Neural cell (in vitro differentiated cells): ENCODE results near the gene SHANK1. TPM values are rescaled to one million over a fixed set of nuclear protein-coding genes. Genes with fewer than 3 reads are reported as not detected.

ENCODE experiments used
- H2AFZ ChIP-seq: fragments of 200-600, 300-800 bp; sonication (generic), shearing (Covaris generic); 2 replicates; pipeline ENCODE4 v1.6.0; 2014; ENCODE audit warnings: low read depth, mild to moderate bottlenecking, antibody characterized with exemption, low read length, moderate library complexity
- H3F3A ChIP-seq: fragments of 200-600 bp; shearing (Covaris generic); 2 replicates; pipeline ENCODE4 v1.6.1; 2016; ENCODE audit warnings: mild to moderate bottlenecking, moderate library complexity, mixed read lengths, antibody characterized with exemption, low read length; ENCODE audit not compliant: insufficient read depth, poor library complexity, severe bottlenecking
- H3K27ac ChIP-seq: fragments of 200-600, 300-800 bp; sonication (generic), shearing (Covaris generic); 2 replicates; pipeline ENCODE4 v1.5.1; 2014; ENCODE audit warnings: mild to moderate bottlenecking, low read length, moderate library complexity
- H3K27me3 ChIP-seq: fragments of 300-800, 200-600 bp; sonication (generic), shearing (Covaris generic); 2 replicates; pipeline ENCODE4 v1.6.0; 2014; ENCODE audit warnings: mild to moderate bottlenecking, low read depth, low read length, moderate library complexity; ENCODE audit not compliant: insufficient read depth
- H3K36me3 ChIP-seq: fragments of 300-800, 200-600 bp; sonication (generic), shearing (Covaris generic); 2 replicates; pipeline ENCODE4 v1.5.1; 2014; ENCODE audit warnings: mild to moderate bottlenecking, antibody characterized with exemption, low read length, moderate library complexity; ENCODE audit not compliant: insufficient read depth
- H3K4me2 ChIP-seq: fragments of 300-800, 200-600 bp; sonication (generic), shearing (Covaris generic); 2 replicates; pipeline ENCODE4 v1.6.0; 2014; ENCODE audit warnings: mild to moderate bottlenecking, low read length
- H3K4me3 ChIP-seq: fragments of 300-800, 200-600 bp; sonication (generic), shearing (Covaris generic); 2 replicates; pipeline ENCODE4 v1.5.1; 2014; ENCODE audit warnings: mild to moderate bottlenecking, low read length, moderate library complexity
- H3K79me2 ChIP-seq: fragments of 200-600 bp; shearing (Covaris generic); replicated peaks from 2 replicates; pipeline ENCODE4 v1.6.0; 2014; ENCODE audit warnings: mild to moderate bottlenecking, low read length, moderate library complexity; ENCODE audit not compliant: insufficient read depth
- H3K9ac ChIP-seq: fragments of 300-800, 200-600 bp; sonication (generic), shearing (Covaris generic); 2 replicates; pipeline ENCODE4 v1.6.1; 2016; ENCODE audit warnings: mild to moderate bottlenecking, low read length, mixed read lengths
- H3K9me2 ChIP-seq: fragments of 200-600 bp; shearing (Covaris generic); 2 replicates; pipeline ENCODE4 v1.6.1; 2016; ENCODE audit warnings: mild to moderate bottlenecking, low read length, mixed read lengths; ENCODE audit not compliant: insufficient read depth
- H3K9me3 ChIP-seq: fragments of 200-600, 300-800 bp; sonication (generic), shearing (Covaris generic); 2 replicates; pipeline ENCODE4 v1.6.1; 2016; ENCODE audit warnings: mild to moderate bottlenecking, mixed run types, low read length, moderate library complexity, mixed read lengths
- H4K20me1 ChIP-seq: fragments of 200-600 bp; shearing (Covaris generic); 2 replicates; pipeline ENCODE4 v1.6.1; 2016; ENCODE audit warnings: mild to moderate bottlenecking, mixed run types; ENCODE audit not compliant: insufficient read depth
- EP300 ChIP-seq: fragments of 450-650 bp; conservative IDR thresholded peaks from 2 replicates; pipeline ENCODE4 v1.6.1; 2014; ENCODE audit warnings: antibody characterized with exemption, mild to moderate bottlenecking, moderate library complexity; ENCODE audit not compliant: poor library complexity, severe bottlenecking
- EZH2 ChIP-seq: fragments of 200-600, 300-800 bp; shearing (Covaris generic), sonication (generic); IDR thresholded peaks from 2 replicates; pipeline ENCODE4 v1.6.1; 2014; ENCODE audit warnings: antibody characterized with exemption, low read length, borderline replicate concordance, mild to moderate bottlenecking; ENCODE audit not compliant: insufficient read depth, poor library complexity, severe bottlenecking
- MXI1 ChIP-seq: fragments of 450-650 bp; conservative IDR thresholded peaks from 2 replicates; pipeline ENCODE4 v1.6.1; 2014; ENCODE audit warnings: antibody characterized with exemption, mild to moderate bottlenecking; ENCODE audit not compliant: poor library complexity, severe bottlenecking
- POLR2AphosphoS5 ChIP-seq: IDR thresholded peaks from 2 replicates; pipeline ENCODE4 v1.6.1; 2012
- RAD21 ChIP-seq: fragments of 450-650 bp; conservative IDR thresholded peaks from 2 replicates; pipeline ENCODE4 v1.6.1; 2014; ENCODE audit warnings: antibody characterized with exemption, mild to moderate bottlenecking, moderate library complexity
- SMC3 ChIP-seq: fragments of 450-650 bp; conservative IDR thresholded peaks from 2 replicates; pipeline ENCODE4 v1.6.1; 2014; ENCODE audit warnings: antibody characterized with exemption, mild to moderate bottlenecking, moderate library complexity; ENCODE audit not compliant: poor library complexity
- TAF1 ChIP-seq: IDR thresholded peaks from 2 replicates; pipeline ENCODE4 v1.6.1; 2012; ENCODE audit warnings: low read depth
- polyA plus RNA-seq: library from polyadenylated mRNA; depleted of rRNA; stranded (reverse); fragments of >200 nt; gene quantifications from 2 replicates; pipeline ENCODE4 v1.2.3, GENCODE V29; 2014
- TF ChIP-seq, protein P1 (sequence below): IDR thresholded peaks from 2 replicates; pipeline ENCODE4 v1.6.1; 2012; ENCODE audit warnings: borderline replicate concordance
- TF ChIP-seq, protein P2 (sequence below): fragments of 450-650 bp; IDR thresholded peaks from 2 replicates; pipeline ENCODE4 v1.5.1; 2014; ENCODE audit warnings: antibody characterized with exemption, mild to moderate bottlenecking, moderate library complexity; ENCODE audit not compliant: poor library complexity, severe bottlenecking

SHANK1 gene
- polyA plus RNA-seq, 1 donor from 2014 or later: 7.9 TPM

DNA sequence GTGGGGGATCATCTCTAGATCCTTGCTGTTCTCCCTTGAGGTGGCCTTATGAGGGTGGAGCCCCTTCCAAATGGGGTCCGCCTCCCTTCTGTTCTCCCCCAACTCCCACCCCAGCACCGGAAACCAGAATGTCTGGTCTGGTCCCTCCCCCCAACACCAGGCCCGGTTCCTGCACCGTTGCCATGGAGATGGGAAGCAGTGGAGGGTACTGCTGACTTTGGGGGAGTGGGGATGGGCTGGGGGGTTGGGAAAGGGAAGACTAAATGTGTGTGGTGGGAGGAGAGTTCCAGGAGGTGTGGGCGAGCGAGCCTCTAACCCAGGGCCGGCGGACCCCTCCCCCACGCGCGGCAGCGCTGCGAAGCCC, 1.7 kb downstream of the SHANK1 start:
- Histone ChIP-seq H3K27me3 (no peaks in the 10 kb centered on the region), H4K20me1 (no peaks in the 10 kb centered on the region), H2AFZ (peak overlapping the region; percentile 27), H3K4me3 (peak overlapping the region; percentile 87), H3K9me3 (no peaks in the 10 kb centered on the region), H3K4me2 (peak overlapping the region; percentile 54), H3F3A (peaks cover 3% of the 10 kb centered on the region), H3K79me2 (no peaks in the 10 kb centered on the region), H3K9me2 (no peaks in the 10 kb centered on the region), H3K27ac (no peak overlapping the region), H3K9ac (peak overlapping the region; percentile 87), H3K36me3 (no peaks in the 10 kb centered on the region)
- TF ChIP-seq EP300 (no peak), MXI1 (no peak), EZH2 (no peak), POLR2AphosphoS5 (no peak), TAF1 (no peak), RAD21 (no peak), SMC3 (no peak)
- TF ChIP-seq, protein P1, sequence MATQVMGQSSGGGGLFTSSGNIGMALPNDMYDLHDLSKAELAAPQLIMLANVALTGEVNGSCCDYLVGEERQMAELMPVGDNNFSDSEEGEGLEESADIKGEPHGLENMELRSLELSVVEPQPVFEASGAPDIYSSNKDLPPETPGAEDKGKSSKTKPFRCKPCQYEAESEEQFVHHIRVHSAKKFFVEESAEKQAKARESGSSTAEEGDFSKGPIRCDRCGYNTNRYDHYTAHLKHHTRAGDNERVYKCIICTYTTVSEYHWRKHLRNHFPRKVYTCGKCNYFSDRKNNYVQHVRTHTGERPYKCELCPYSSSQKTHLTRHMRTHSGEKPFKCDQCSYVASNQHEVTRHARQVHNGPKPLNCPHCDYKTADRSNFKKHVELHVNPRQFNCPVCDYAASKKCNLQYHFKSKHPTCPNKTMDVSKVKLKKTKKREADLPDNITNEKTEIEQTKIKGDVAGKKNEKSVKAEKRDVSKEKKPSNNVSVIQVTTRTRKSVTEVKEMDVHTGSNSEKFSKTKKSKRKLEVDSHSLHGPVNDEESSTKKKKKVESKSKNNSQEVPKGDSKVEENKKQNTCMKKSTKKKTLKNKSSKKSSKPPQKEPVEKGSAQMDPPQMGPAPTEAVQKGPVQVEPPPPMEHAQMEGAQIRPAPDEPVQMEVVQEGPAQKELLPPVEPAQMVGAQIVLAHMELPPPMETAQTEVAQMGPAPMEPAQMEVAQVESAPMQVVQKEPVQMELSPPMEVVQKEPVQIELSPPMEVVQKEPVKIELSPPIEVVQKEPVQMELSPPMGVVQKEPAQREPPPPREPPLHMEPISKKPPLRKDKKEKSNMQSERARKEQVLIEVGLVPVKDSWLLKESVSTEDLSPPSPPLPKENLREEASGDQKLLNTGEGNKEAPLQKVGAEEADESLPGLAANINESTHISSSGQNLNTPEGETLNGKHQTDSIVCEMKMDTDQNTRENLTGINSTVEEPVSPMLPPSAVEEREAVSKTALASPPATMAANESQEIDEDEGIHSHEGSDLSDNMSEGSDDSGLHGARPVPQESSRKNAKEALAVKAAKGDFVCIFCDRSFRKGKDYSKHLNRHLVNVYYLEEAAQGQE: no peak
- TF ChIP-seq, protein P2, sequence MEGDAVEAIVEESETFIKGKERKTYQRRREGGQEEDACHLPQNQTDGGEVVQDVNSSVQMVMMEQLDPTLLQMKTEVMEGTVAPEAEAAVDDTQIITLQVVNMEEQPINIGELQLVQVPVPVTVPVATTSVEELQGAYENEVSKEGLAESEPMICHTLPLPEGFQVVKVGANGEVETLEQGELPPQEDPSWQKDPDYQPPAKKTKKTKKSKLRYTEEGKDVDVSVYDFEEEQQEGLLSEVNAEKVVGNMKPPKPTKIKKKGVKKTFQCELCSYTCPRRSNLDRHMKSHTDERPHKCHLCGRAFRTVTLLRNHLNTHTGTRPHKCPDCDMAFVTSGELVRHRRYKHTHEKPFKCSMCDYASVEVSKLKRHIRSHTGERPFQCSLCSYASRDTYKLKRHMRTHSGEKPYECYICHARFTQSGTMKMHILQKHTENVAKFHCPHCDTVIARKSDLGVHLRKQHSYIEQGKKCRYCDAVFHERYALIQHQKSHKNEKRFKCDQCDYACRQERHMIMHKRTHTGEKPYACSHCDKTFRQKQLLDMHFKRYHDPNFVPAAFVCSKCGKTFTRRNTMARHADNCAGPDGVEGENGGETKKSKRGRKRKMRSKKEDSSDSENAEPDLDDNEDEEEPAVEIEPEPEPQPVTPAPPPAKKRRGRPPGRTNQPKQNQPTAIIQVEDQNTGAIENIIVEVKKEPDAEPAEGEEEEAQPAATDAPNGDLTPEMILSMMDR: no peak

DNA sequence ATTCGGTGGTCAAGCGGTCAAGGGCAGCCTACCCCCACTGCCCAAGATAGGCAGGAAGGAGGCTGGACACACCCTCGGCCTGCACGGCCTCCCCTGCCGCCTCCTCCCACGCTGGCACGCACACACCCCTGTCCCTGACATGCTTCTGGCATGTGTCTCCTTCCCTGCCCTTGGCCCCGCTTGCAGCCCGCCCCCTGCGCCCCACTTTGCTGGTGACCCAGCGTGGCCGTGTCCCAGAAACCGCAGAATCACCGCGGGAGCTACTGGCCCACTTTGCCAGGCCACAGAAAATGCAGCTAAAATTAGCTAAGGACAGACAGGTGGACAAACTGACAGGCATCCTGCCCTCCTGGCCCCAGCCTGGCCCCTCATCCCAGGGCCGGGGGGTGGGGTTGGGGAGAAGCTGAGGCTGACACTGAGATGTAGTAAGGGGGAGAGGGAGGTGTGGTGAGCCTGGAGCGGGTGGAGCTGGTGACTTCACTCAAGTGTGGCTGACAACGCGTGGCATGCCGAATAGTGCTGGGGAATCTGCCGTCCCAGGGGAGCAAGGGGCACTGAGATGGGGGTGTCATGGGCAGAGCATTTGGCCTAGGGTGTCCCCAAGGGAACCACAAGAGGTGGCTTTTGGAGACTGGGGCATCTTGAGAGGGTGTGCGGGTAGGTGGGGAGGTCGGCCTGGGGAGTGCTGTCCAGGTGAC, 2.4 kb downstream of the SHANK1 start:
- H3K9ac ChIP-seq: peak overlapping the region; percentile 87
- TF ChIP-seq MXI1 (no peak), POLR2AphosphoS5 (no peak), EP300 (no peak), TAF1 (no peak), RAD21 (no peak), SMC3 (no peak), EZH2 (no peak)
- TF ChIP-seq, protein P1: no peak
- TF ChIP-seq, protein P2: no peak
- no peak overlapping the region for H2AFZ ChIP-seq
- H3K4me3 ChIP-seq: peak overlapping the region; percentile 87
- no peaks in the 10 kb centered on the region for H3K79me2 ChIP-seq
- H3K9me2 ChIP-seq: no peaks in the 10 kb centered on the region
- no peaks in the 10 kb centered on the region for H3K36me3 ChIP-seq
- H3K27me3 ChIP-seq: no peaks in the 10 kb centered on the region
- no peaks in the 10 kb centered on the region for H4K20me1 ChIP-seq
- no peaks in the 10 kb centered on the region for H3K9me3 ChIP-seq
- H3K4me2 ChIP-seq: peak overlapping the region; percentile 54
- H3K27ac ChIP-seq: no peak overlapping the region
- peaks cover 3% of the 10 kb centered on the region for H3F3A ChIP-seq
